HG02571 (cell line): ENCODE measurements around the gene DOCK3.
A peak's percentile ranks its signal among the peaks of the same experiment; 100 is the strongest.
"Not testable (repeated sequence)": the region's sequence is repeated elsewhere in the genome, so short reads cannot be mapped to it uniquely, and the experiment has no call there.

Experiments used
- ATAC-seq: cut with Tn5 transposase; IDR thresholded peaks from one replicate; pipeline ENCODE4 v1.9.1; 2021; ENCODE audit warnings: mild to moderate bottlenecking, moderate library complexity; ENCODE audit not compliant: unreplicated experiment

DOCK3 gene

GRCh38 chr3:51382076-51382745, 707.5 kb downstream of the DOCK3 start:
- ATAC-seq: no peak

GRCh38 chr3:51382947-51383578, 708.3 kb downstream of the DOCK3 start:
- no peak for ATAC-seq

- ATAC-seq: peak; percentile 13
These were observed 709.5 kb downstream of the DOCK3 start for GRCh38 chr3:51384055-51384725.

- peak; percentile 95 for ATAC-seq
These were observed 710.2 kb downstream of the DOCK3 start, which contains the start of gene MANF for GRCh38 chr3:51384726-51385473. TSS of gene MANF (plus strand) at chr3:51385291. CDS start at chr3:51385343, 52 bp downstream.

GRCh38 chr3:51385621-51386091, 710.9 kb downstream of the DOCK3 start:
- no peak for ATAC-seq

GRCh38 chr3:51386159-51386851, 711.6 kb downstream of the DOCK3 start:
- ATAC-seq: no peak

- ATAC-seq: no peak
These were observed 712.1 kb downstream of the DOCK3 start for GRCh38 chr3:51386852-51387229.

GRCh38 chr3:51387281-51387680, 712.6 kb downstream of the DOCK3 start:
- ATAC-seq: not testable (repeated sequence)

- no peak for ATAC-seq
These were observed 713.7 kb downstream of the DOCK3 start for GRCh38 chr3:51388286-51389029.

GRCh38 chr3:51389423-51390183, 714.9 kb downstream of the DOCK3 start:
- no peak for ATAC-seq

- no peak for ATAC-seq
These were observed 715.7 kb downstream of the DOCK3 start for GRCh38 chr3:51390246-51391074.

GRCh38 chr3:51391075-51391565, 716.4 kb downstream of the DOCK3 start, which contains the start of gene RBM15B:
TSS of gene RBM15B (plus strand) at chr3:51391285. CDS start at chr3:51391400, 115 bp downstream.
- ATAC-seq: peak; percentile 83

- peak; percentile 13 for ATAC-seq
These were observed 717.0 kb downstream of the DOCK3 start for GRCh38 chr3:51391566-51392354.

GRCh38 chr3:51392355-51393133, 717.8 kb downstream of the DOCK3 start:
- ATAC-seq: no peak

- ATAC-seq: no peak
These were observed 718.4 kb downstream of the DOCK3 start for GRCh38 chr3:51393134-51393495.

- no peak for ATAC-seq
These were observed 718.8 kb downstream of the DOCK3 start for GRCh38 chr3:51393564-51393963.
